ENCODE data around the gene IGSF5. TPM values are rescaled to one million over a fixed set of nuclear protein-coding genes. Genes with fewer than 3 reads are reported as not detected.
"Not testable (repeated sequence)": the region's sequence is repeated elsewhere in the genome, so short reads cannot be mapped to it uniquely, and the experiment has no call there.

Gene IGSF5
- total RNA-seq (ENCODE audit: low replicate concordance): 0.43 and 0.60 TPM in 2 replicates

- H3K4me3 ChIP-seq; H3K27me3 Mint-ChIP-seq (ENCODE audit: insufficient read depth, low read depth); H3K9me3 Mint-ChIP-seq; H3K27me3 ChIP-seq; H3K27ac Mint-ChIP-seq; H3K4me1 Mint-ChIP-seq; H3K4me2 ChIP-seq; H3K9me3 ChIP-seq (ENCODE audit: low read depth); DNase-seq (ENCODE audit: low spot score); H4K20me1 ChIP-seq (ENCODE audit: low read depth); H2AFZ ChIP-seq (replicated peaks); H3F3A ChIP-seq (ENCODE audit: low read depth); H3K36me3 ChIP-seq; H3K4me1 ChIP-seq; H3K9ac ChIP-seq; H3K27ac ChIP-seq; H3K79me2 ChIP-seq (ENCODE audit: low read depth); H3K36me3 Mint-ChIP-seq: not testable (repeated sequence)
- H3K4me3 Mint-ChIP-seq: peak within 1 kb of the TSS; percentile 34
Measured at GRCh38 chr21:39744883-39745282, at the start of gene IGSF5. Gene IGSF5 (plus strand): TSS chr21:39745183. CDS start chr21:39745510, 327 bp downstream.

- Mint-ChIP-seq H3K27ac (no peak overlapping the region), H3K4me1 (peaks cover 5% of the 10 kb centered on the region), H3K27me3 (ENCODE audit: insufficient read depth, low read depth) (peaks cover 5% of the 10 kb centered on the region), H3K36me3 (no peaks in the 10 kb centered on the region), H3K9me3 (peaks cover 2% of the 10 kb centered on the region), H3K4me3 (no peak overlapping the region)
- Histone ChIP-seq H3K4me1 (peaks cover 5% of the 10 kb centered on the region), H3K27me3 (no peaks in the 10 kb centered on the region), H3K27ac (no peak overlapping the region), H3K79me2 (ENCODE audit: low read depth) (no peaks in the 10 kb centered on the region), H3K9me3 (ENCODE audit: low read depth) (no peaks in the 10 kb centered on the region), H4K20me1 (ENCODE audit: low read depth) (no peaks in the 10 kb centered on the region), H3K4me2 (no peak overlapping the region), H3K36me3 (no peaks in the 10 kb centered on the region), H3K9ac (no peak overlapping the region), H3F3A (ENCODE audit: low read depth) (no peaks in the 10 kb centered on the region), H3K4me3 (no peak overlapping the region), H2AFZ (replicated peaks) (no peak overlapping the region)
- no peak for DNase-seq (ENCODE audit: low spot score)
- no peak for TF ChIP-seq EZH2phosphoT487 (IDR thresholded peaks at IDR 0.05)
- TF ChIP-seq CTCF (IDR thresholded peaks at IDR 0.05): no peak
- no peak for TF ChIP-seq EZH2 (IDR thresholded peaks at IDR 0.05)
Measured at GRCh38 chr21:39696196-39696595, 48.8 kb upstream of the IGSF5 start.

- H3K27ac Mint-ChIP-seq: no peak overlapping the region
- H3K79me2 ChIP-seq (ENCODE audit: low read depth): no peaks in the 10 kb centered on the region
- peaks cover 5% of the 10 kb centered on the region for H3K4me1 Mint-ChIP-seq
- peak; percentile 33 for DNase-seq (ENCODE audit: low spot score)
- no peaks in the 10 kb centered on the region for H3K27me3 ChIP-seq
- TF ChIP-seq EZH2phosphoT487 (IDR thresholded peaks at IDR 0.05) (no peak), EZH2 (IDR thresholded peaks at IDR 0.05) (no peak), CTCF (IDR thresholded peaks at IDR 0.05) (no peak)
- H3K4me3 Mint-ChIP-seq: no peak overlapping the region
- H3K4me2 ChIP-seq: no peak overlapping the region
- no peak overlapping the region for H3K9ac ChIP-seq
- no peak overlapping the region for H3K27ac ChIP-seq
- no peaks in the 10 kb centered on the region for H3K9me3 ChIP-seq (ENCODE audit: low read depth)
- no peak overlapping the region for H3K4me3 ChIP-seq
- peaks cover 5% of the 10 kb centered on the region for H3K27me3 Mint-ChIP-seq (ENCODE audit: insufficient read depth, low read depth)
- H3K36me3 ChIP-seq: no peaks in the 10 kb centered on the region
- H3K9me3 Mint-ChIP-seq: peaks cover 2% of the 10 kb centered on the region
- no peaks in the 10 kb centered on the region for H4K20me1 ChIP-seq (ENCODE audit: low read depth)
- no peaks in the 10 kb centered on the region for H3K36me3 Mint-ChIP-seq
- H2AFZ ChIP-seq (replicated peaks): no peak overlapping the region
- no peaks in the 10 kb centered on the region for H3F3A ChIP-seq (ENCODE audit: low read depth)
- peaks cover 5% of the 10 kb centered on the region for H3K4me1 ChIP-seq
Measured at GRCh38 chr21:39696618-39697017, 48.4 kb upstream of the IGSF5 start.

- H3K27ac ChIP-seq: no peak overlapping the region
- Mint-ChIP-seq H3K36me3 (no peaks in the 10 kb centered on the region), H3K4me3 (peak overlapping the region; percentile 5), H3K27ac (no peak overlapping the region), H3K27me3 (ENCODE audit: insufficient read depth, low read depth) (peaks cover 6% of the 10 kb centered on the region), H3K9me3 (peaks cover 13% of the 10 kb centered on the region), H3K4me1 (no peaks in the 10 kb centered on the region)
- no peaks in the 10 kb centered on the region for H3K9me3 ChIP-seq (ENCODE audit: low read depth)
- H3F3A ChIP-seq (ENCODE audit: low read depth): no peaks in the 10 kb centered on the region
- no peak overlapping the region for H3K4me3 ChIP-seq
- H4K20me1 ChIP-seq (ENCODE audit: low read depth): no peaks in the 10 kb centered on the region
- H3K79me2 ChIP-seq (ENCODE audit: low read depth): no peaks in the 10 kb centered on the region
- TF ChIP-seq EZH2phosphoT487 (IDR thresholded peaks at IDR 0.05) (no peak), CTCF (IDR thresholded peaks at IDR 0.05) (no peak), EZH2 (IDR thresholded peaks at IDR 0.05) (no peak)
- no peaks in the 10 kb centered on the region for H3K27me3 ChIP-seq
- peaks cover 5% of the 10 kb centered on the region for H3K4me1 ChIP-seq
- H3K36me3 ChIP-seq: no peaks in the 10 kb centered on the region
- no peak overlapping the region for H3K9ac ChIP-seq
- H3K4me2 ChIP-seq: no peak overlapping the region
- H2AFZ ChIP-seq (replicated peaks): no peak overlapping the region
- no peak for DNase-seq (ENCODE audit: low spot score)
Measured at GRCh38 chr21:39700318-39700717, 44.7 kb upstream of the IGSF5 start.

All from neural progenitor cell (in vitro differentiated cells).